NCI-H460 (cell line): ENCODE measurements around the gene TWF1. TPM values are rescaled to one million over a fixed set of nuclear protein-coding genes. Genes with fewer than 3 reads are reported as not detected.
A peak's percentile ranks its signal among the peaks of the same experiment; 100 is the strongest.
"Not testable (repeated sequence)": the region's sequence is repeated elsewhere in the genome, so short reads cannot be mapped to it uniquely, and the experiment has no call there.

ENCODE experiments used
- DNase-seq: peaks from one replicate; pipeline ENCODE4 v3.0.0-alpha.2; 2016; ENCODE audit warnings: low read depth; ENCODE audit errors: extremely low read depth
- total RNA-seq: library from RNA; depleted of rRNA; stranded (reverse); fragments of >200 nt; shearing (Covaris generic); gene quantifications from 2 replicates; pipeline ENCODE4 v1.2.3, GENCODE V29; 2014

TWF1 gene
- total RNA-seq, 1 experiment from 2014 or later: 226 TPM

DNA sequence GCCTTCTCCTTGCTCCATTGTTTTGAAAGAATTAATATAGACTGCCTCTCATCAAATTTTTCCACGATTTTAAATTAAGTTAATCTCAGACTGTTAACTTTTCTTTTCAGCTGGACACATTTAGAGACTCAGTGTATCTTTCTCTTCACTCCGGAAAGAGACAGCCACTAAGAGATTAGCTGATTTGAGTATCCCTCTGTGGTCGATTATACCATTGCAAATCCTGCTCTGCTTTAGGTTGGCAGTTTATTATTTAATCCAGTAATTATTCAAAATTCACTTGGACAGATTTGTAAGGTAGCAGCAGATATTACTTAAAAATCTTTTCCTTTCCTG, 588 bp upstream of the TWF1 start:
- DNase-seq: no peak

DNA sequence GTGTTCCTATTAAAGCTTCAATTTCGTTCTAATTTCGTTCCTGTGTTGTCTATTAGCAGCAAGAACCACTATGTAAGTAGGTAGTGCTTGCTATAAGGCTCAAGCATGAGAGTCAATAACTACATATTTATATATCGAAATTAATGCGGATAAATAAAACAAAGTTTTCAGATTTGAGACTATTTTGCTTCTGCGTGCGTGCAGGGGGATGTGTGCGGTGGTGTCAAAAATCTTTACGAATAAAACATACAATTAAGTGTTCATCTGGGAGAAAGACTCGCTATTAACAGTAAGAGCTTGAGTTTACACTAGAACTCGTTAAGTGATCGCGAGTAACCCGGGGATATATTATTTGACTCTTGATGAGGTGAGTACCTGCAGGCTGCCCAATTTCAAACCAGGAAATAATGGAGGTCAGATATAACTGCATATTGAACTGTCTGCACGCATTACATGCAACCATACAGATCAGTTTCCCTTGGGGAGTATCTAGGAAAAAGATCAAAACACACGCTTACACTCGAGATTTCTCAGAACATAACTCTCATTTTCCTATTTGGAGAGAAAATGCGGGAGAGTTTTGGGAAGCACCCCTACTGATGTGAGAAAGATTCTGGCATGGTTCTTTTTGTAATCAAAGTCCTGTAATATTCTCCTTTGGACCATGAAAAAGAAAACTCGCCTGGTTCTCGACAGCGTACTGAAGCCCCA, 813 bp downstream of the TWF1 start:
- no peak for DNase-seq

DNA sequence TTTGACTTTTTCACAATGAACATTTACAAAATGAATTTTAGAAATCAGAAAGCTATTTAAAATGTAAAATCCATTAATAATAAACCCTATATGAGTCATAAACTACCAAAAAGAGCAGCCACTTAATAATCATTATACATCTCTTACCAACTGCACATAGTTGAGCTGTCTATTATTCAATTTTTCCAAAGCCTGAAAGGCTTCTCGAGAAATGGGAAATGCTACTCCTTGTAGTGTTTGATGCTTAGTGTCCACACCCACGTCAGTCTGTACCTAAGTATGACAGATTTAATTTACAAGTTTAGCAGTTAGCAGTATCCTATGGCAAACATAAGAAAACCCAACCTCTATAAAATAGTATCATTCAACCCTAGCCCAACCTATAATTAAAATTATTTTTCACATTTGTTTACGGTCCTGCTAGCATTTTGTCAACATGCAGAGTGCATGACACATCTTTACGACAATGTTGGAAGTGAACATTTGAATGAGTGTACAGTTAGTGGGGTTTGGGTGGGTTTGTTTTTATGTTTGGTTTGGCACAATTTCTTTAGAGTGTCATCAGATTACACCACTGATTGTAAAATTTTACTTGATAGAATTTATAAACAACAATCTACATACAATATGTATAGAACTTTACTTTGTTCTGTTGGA, 8.4 kb downstream of the TWF1 start:
- no peak for DNase-seq

DNA sequence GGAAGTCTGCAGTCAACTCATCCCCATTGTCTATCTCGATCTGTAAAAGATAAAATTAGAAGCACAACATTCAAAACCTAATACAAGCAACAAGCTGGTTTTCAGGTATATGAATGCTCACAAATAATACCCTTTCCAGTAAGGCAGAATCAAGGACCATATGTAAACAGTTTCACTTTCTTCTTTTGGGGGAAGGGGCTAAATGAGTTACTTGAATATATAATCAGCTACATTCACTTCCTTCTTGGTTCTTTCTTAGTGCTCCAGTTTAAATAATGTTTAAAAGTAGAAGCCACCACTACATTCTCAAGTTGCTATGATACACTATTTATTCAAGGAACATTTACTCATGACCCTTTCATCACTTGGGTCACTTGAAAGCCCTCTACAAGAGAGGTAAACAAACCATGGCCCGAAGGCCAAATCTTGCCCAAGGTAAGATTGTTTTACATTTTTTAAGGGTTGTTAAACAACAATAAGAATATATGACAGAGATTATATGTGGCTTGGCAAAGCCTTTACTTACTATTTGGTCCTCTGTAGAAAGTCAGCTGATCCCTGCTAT, 10.3 kb downstream of the TWF1 start:
- no peak for DNase-seq

DNA sequence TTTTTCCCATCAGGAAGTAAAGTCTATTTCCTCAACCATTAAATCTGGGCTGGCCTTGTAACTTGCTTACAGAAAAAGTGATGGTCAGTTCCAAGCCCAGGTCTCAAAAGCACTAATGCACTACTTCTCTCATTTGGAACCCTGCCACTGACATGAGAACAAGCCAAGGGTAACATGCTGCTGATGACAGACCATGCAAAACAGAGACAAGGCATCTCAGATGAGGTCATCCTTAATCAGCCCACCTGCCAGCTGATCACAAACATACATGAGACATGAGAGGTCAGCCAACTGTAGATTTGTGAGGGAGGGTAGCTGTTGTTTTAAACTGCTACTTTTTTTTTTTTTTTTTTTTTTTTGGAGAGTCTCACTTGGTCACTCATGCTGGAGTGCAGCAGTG, 16.2 kb downstream of the TWF1 start:
- DNase-seq: no peak

DNA sequence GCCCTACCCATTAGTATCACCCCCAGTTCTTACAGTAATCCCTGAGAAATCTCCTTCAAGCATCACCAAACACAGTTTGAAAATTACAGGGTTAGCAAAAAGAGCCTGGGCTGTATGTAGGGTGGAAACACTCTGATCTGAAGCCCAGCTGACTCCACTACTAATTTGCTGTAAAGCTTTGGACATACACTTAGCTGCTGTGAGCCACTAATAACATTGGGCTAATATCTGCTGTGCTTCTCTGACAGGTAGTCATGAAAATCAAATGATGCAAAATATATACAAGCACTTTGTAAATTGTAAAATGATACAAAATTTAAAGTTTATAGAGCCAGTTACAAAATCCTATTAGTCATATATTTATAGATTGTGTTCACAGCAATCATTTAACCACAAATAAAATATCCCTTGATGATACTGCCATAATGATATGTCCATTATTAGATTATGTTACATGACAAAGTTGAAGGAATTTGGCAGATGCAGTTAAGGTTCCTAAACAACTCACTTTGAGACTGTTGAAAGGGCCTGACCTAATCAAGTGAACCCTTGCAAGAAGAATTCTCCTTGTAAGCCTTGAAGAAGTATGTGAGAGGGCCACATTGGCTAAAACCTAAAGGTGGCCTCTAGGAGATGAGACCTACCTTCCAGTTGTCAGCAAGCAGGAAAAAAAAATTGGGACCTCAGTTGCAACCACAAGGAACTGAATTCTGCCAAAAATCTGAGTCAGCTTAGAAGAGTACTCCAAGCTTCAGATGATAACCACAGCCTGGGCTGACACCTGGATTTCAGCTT, 19.0 kb downstream of the TWF1 start:
- DNase-seq: no peak

DNA sequence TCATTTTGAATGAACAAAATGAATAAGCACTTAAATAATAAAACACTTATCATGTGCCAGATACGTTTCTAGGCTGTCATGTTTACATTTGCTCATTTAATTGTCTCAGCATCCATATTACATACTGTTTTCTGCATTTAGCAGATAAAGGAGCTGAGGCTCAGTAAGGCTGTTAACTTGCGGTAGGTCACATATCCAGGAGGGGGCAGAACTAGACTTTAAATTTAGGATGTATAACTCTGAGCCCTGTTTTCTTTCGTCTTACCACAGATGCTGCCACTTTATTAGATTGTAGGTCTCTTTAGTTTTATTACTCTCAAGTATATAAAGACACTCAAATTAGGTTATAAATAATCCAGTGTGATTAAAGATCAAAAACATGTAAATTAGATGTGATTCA, 29.6 kb downstream of the TWF1 start:
- DNase-seq: peak; percentile 36

DNA sequence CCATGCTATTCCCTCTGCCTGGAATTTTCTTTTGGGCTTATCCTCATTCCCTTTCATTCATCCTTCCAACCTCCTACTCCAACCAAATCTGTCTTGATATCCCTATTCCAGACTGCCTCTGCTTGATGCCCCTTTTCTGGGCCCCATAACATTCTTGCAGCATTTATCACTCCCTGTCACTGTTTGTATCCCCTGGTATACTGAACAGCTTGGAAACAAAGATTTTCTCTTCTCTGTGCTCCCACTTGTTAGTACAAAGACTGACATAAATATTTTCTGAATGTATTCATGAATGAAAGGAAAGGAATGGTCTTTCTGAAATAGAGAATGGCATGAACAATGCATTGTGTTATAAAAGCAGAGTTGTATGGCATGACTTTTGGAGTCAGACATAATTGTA, 39.8 kb downstream of the TWF1 start:
- DNase-seq: no peak

DNA sequence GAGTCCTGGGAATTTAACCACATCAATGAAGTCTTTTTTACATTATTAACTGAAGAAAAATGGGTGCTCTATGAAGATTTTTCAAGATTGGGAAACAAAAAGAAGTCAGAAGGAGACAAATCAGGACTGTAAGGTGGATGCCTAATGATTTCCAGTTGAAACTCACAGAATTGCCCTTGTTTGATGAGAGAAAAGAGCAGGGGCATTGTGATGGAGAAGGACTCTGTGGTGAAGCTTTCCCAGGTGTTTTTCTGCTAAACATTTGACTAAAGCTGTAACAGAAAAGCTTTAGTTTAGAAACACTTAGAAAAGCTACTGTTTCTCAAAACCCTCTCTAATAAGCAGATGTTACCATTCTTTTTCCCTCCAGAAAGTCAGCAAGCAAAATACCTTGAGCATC, 41.6 kb downstream of the TWF1 start:
- DNase-seq: no peak

DNA sequence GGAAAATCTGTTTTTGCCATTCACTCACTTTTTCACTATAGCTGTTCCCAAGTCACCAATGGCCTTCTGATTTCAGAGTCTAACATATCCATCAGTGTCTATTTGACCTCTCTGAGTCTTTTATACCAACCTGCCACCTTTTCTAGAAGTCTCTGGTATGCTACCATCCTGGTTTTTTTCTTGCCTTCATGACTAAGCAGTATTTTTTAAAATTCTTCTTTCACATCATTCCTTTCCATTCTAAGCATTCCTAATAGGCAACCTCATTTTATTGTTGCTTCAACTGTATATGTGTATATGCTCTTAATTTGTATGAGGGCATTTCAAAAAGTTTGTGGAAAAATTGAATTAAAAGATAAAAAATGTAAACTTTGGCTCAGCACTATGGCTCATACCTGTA, 42.3 kb downstream of the TWF1 start:
- DNase-seq: no peak

DNA sequence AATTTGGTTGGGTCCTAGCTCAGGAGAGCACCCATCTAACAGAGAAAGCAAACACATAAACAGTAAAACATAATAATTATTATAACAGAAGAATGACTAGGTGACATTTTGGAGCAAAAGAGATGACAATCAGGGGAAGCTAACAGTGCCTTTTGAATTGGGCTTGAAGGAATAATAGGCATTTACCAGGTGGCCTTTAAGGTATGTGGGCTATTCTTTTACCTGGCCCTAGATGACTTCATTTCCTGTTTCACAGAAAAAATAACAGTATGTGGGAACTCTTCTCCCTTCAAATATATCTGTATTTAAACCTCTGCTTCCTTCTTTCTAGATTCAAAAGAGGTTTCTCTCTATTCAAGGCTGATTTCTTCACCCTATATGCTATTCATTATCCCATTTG, 43.5 kb downstream of the TWF1 start:
- no peak for DNase-seq

DNA sequence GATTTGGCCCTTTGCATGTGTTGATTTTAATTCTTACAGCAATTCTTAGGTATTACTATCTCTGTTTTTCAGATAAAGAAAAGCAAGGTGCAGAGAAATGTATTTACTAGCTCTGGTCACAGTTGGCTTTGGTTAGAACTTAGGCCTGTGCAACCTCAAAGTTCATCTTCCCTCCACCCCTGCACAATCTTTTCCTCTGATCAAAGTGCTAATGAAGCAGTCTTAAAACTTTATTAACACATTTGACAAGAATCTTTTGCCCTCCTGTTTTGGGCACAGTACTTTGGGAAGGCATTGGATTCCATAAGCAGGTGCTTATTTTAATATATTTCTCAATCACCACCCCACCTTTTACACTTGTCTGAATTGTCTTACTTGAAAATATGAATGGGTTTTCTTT, 44.6 kb downstream of the TWF1 start:
- no peak for DNase-seq

DNA sequence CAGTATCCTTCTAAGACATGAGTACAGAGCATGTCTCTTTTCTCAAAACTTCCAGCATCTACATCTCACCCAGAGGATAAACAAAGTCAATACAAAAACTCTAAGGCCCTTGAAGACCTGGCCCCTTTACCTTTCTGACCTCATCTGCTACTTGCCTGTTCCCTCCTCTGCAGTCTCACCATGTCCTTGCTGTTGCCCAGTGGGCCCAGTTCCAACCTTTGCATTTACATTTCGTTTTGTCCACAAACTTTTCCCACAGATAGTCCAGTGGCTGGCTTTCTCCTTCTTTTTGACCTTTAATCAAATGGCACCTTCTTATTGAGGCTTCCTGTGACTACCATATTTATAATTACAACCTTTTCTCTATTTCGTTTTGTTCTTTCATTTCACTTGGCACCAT, 45.7 kb downstream of the TWF1 start:
- DNase-seq: no peak

DNA sequence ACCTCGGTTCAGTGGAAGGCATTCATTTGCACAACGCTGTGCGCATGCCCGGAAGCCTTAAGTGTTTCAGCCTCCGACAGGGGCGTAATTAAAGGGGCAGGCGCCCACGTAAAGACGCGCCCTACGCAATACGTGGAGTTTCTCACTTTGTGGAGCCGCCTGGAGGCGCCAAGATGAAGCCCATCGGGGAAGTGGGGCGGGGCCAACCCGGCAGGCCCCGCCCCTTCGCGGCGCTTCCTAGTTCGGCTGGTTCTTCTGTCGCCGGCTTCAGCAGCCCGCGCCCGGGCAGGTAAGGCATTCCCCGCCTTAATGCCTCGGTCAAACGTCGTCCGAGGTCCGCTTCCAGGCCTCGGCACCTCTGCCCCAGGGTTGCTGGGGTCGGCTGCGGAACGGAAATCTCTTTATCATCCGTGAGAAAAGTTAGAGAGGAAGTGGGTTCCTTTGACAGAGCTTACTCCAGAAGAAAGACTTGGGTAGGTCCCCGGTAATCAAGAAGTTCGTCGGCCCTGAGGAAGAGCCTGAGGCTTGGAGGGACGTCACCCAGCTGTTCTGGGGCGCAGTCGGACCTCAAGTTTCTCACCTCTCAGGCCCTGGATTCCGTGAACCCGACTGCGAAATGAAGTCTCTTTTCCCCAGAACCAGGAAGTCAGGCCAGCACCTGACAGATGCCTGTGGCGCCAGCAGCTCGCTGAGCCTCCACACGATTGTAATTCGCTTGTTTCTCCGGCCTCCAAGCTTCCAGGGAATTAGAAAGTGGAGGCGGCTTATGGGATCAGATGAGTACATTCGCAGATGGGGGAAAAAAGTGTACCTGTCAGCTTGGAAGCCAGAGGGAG, 47.2 kb downstream of the TWF1 start, which contains the start of the genes IRAK4 and PUS7L:
TSS of gene IRAK4 (plus strand) at position 224 of the 836 bp plus-strand sequence. CDS start 9,161 bp downstream, outside the sequence.
TSS of gene PUS7L (minus strand) at position 63 of the 836 bp plus-strand sequence. CDS start 3,545 bp downstream, outside the sequence.
- DNase-seq: peak; percentile 97

DNA sequence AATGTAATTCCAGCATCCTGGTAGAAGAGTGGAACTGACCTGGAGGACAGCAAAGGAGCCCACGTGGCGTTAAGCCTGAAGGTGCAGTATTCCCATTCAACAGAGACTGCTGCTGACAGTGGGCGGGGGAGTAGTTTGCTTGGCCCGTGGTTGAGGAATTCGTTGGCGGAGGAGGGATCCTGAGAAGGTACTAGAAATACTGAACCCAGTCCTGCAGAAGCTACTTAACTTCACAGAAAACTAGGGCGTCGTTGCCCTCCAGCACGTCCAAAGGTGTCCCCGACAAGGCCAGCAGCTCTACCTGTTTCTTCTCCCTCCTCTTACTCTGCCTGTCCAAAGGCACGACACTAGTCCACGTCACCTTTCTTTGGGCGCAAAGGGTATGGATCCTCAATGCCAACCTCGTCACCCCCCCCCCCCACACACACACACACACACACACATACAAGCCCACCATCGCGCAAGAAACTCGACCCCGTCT, 47.8 kb downstream of the TWF1 start:
- DNase-seq: peak; percentile 5

DNA sequence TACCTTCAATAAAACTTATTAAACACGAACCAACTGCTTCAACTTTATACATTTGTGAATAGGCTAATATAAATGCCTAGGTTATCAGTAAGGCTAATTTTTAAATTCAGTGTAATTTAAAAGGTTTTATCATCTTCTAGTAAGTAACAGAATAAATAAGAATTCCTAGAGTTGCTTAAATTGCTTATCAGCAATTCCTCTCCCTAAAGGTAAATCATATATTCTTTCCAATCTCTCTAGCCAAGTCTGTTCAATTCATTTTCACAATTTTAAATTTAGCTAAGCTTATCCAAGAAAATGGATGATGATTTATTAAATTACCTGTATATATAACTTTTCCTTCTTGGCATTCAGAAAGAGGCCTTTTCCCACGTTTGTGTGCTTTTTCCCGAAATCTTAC, 52.1 kb downstream of the TWF1 start:
- DNase-seq: no peak

DNA sequence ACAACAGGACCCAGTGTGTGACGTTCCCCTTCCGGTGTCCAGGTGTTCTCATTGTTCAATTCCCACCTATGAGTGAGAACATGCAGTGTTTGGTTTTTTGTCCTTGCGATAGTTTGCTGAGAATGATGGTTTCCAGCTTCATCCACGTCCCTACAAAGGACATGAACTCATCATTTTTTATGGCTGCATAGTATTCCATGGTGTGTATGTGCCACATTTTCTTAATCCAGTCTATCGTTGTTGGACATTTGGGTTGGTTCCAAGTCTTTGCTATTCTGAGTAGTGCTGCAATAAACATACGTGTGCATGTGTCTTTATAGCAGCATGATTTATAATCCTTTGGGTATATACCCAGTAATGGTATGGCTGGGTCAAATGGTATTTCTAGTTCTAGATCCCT, 54.8 kb downstream of the TWF1 start:
- DNase-seq: not testable (repeated sequence)

DNA sequence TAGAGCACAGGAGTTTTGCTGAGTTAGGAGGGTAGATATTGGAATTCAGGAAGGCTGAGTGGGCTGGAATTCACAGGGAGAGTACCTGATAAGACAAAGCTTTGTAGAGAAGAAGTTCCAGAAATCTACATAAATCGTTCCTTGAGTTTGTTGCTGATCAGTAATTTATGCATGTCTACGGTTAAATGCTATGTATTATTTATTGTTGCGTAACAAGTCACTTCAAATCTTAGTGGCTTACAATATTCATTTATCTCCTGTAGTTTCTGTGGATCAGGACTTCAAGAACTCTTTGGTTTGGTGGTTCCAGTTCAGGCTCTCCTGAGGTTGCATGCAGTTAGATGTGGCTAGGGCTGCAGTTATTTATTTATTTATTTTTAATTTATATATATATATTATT, 55.3 kb downstream of the TWF1 start:
- DNase-seq: no peak

DNA sequence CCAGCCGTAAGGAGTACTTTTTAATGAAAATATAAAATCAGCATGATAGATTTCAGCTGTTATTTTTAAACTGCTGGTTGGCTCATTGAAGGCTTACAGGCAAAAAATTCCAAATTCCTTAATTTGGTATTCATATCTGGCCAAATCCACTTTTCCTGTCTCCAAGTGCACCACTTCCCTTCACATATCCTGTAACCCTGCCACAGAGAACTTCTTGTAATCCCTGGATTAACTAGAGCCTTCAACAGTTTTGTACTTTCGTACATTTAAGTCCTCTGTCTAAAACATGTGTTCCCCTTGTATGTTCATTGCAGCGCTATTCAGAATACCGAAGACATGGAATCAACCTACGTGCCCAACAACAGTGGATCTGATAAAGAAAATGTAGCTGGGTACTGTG, 57.1 kb downstream of the TWF1 start:
- DNase-seq: no peak

DNA sequence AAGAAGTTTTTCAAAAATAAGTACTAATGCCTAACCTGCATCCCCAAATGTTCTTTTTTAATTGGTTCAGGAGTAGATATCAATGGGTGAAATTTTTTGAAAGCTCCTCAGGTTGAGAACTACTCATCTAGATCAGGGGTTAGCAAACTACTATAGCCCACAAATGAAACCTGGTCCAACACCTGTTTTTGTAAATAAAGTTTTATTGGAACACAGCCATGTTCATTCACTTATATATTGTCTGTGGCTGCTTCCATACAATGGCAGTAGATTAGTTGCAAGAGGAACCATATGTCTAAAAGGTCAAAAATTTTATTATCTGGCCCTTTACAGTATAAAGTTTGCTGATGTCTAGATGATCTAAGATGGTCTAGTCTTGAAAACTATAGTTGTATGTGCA, 61.3 kb downstream of the TWF1 start:
- DNase-seq: no peak
